Thoracic aorta (tissue), 2 donors: ENCODE data around the gene DMXL1. TPM values are rescaled to one million over a fixed set of nuclear protein-coding genes. Genes with fewer than 3 reads are reported as not detected.

Source experiments
- ATAC-seq: fragments of 150-250 bp; one replicate; pipeline ENCODE4 v1.8.0; 2017; ENCODE audit warnings: low read depth; ENCODE audit not compliant: insufficient number of reproducible peaks, low FRiP score
- DNase-seq: peaks from one replicate; pipeline ENCODE4 v3.0.0-alpha.2; 2020; ENCODE audit warnings: low spot score
- H3K27ac ChIP-seq, 2 donors: fragments of 200-600 bp; sonication (generic); 1 replicate in 1 of 2; 2 replicates in 1 of 2; pipeline ENCODE4 v1.5.1; 2016; ENCODE audit warnings: mild to moderate bottlenecking in 2 of 2, moderate library complexity in 2 of 2
- H3K27me3 ChIP-seq: fragments of 200-600 bp; sonication (generic); replicated peaks from 2 replicates; pipeline ENCODE4 v1.6.0; 2016; ENCODE audit warnings: mild to moderate bottlenecking; ENCODE audit not compliant: insufficient read depth
- H3K36me3 ChIP-seq: fragments of 200-600 bp; sonication (generic); one replicate; pipeline ENCODE4 v1.5.1; 2016
- H3K4me1 ChIP-seq, 2 donors: fragments of 200-600 bp; sonication (generic); 1 replicate in 1 of 2; 2 replicates in 1 of 2; pipeline versions ENCODE4 v1.5.1 to v1.6.0; 2016; ENCODE audit warnings: low read depth in 2 of 2, mild to moderate bottlenecking in 1 of 2; ENCODE audit not compliant: control insufficient read depth in 1 of 2
- H3K4me3 ChIP-seq: fragments of 200-600 bp; sonication (generic); 2 replicates; pipeline ENCODE4 v1.5.1; 2016; ENCODE audit warnings: mild to moderate bottlenecking
- H3K9me3 ChIP-seq: fragments of 200-600 bp; sonication (generic); 2 replicates; pipeline ENCODE4 v1.5.1; 2016
- total RNA-seq, 2 donors: library from RNA; depleted of rRNA; stranded (reverse); fragments of >200 nt; gene quantifications; one replicate each; pipeline versions ENCODE4 v1.1.0 to v1.2.3, GENCODE V29; 2016
- TF ChIP-seq, protein P1 (sequence below): fragments of 200-600 bp; sonication (generic); IDR thresholded peaks from one replicate; pipeline ENCODE4 v1.5.1; 2019; ENCODE audit warnings: antibody characterized with exemption

DMXL1 gene
- total RNA-seq, 2 donors from 2014 or later: 47.4 to 67.6 TPM

DNA sequence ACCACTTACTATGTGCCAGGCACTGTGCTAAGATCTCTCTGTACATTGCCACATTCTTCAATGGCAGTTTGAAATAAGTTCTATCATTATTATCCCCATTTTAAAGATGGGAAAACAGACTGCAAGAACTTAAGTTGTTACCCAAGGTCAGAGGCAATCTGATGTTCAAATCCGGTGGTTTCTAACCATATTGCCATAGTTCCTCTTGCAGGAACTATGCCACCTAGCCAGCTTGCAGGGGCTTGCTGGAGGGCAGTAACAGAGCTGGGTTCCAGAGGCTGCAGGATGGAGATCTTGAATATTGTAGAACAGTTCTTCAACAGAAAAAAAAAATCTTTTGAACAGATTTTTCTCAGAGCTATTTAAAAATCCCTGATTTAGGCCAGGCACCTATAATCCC lies 213.1 kb downstream of the DMXL1 start:
- Histone ChIP-seq H3K36me3 (no peaks in the 10 kb centered on the region), H3K4me3 (no peak overlapping the region), H3K27ac (no peak overlapping the region), H3K4me1 (peaks cover 24 to 54% of the 10 kb centered on the region in 2 donors), H3K27me3 (no peaks in the 10 kb centered on the region), H3K9me3 (no peaks in the 10 kb centered on the region)
- ATAC-seq (no peak), DNase-seq (no peak)
- TF ChIP-seq, protein P1, sequence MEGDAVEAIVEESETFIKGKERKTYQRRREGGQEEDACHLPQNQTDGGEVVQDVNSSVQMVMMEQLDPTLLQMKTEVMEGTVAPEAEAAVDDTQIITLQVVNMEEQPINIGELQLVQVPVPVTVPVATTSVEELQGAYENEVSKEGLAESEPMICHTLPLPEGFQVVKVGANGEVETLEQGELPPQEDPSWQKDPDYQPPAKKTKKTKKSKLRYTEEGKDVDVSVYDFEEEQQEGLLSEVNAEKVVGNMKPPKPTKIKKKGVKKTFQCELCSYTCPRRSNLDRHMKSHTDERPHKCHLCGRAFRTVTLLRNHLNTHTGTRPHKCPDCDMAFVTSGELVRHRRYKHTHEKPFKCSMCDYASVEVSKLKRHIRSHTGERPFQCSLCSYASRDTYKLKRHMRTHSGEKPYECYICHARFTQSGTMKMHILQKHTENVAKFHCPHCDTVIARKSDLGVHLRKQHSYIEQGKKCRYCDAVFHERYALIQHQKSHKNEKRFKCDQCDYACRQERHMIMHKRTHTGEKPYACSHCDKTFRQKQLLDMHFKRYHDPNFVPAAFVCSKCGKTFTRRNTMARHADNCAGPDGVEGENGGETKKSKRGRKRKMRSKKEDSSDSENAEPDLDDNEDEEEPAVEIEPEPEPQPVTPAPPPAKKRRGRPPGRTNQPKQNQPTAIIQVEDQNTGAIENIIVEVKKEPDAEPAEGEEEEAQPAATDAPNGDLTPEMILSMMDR: no peak

- Histone ChIP-seq H3K36me3 (no peaks in the 10 kb centered on the region), H3K4me1 (peaks cover 33 to 67% of the 10 kb centered on the region in 2 donors), H3K27ac (peak overlapping the region; percentile 39 to 40), H3K27me3 (no peaks in the 10 kb centered on the region), H3K4me3 (no peak overlapping the region), H3K9me3 (no peaks in the 10 kb centered on the region)
- no peak for DNase-seq
- TF ChIP-seq, protein P1: no peak
- no peak for ATAC-seq
These were observed 214.4 kb downstream of the DMXL1 start for GRCh38 chr5:119285070-119285916.

DNA sequence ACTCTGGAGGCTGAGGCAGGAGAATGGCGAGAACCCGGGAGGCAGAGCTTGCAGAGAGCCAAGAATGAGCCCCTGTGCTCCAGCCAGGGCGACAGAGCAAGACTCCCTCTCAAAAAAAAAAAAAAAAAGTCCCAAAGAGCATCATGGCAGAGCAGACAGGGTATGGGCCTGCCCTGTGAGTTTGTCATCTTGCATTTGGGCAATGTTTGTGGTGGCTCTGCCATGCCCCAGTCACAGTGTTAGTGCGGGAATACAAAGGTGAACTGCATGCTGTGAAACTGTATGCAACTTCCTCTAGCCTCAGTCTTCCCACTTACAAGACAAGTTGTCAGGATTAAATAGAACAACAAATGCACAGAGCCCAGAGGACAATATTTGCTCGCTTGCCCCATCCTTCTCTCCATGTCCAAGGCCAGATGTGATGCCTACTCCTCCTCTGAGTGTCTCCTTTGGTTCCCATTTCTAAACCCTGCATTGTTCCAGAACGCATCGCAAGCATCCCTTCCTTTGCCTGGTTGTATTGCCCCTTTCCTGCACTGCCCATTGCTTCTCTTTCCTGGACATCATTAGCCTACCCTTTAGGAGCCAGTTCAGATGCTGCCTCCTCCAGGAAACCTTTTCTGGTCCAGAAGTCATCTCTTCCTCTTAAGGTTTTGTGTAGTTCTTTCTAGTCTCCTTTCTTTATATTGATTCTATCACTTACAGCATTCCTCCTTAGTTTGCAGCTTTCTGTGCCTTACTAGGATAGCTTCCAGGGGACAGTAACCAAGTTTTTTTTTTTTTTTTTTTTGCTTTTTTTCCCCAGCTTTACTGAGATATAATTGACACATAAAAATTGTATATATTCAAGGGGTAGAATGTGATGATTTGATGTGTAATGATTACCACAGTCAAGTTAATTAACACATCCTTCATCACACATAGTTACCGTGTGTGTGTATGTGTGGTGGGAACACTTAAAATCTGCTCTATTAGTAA lies 215.9 kb downstream of the DMXL1 start:
- TF ChIP-seq, protein P1: no peak
- Histone ChIP-seq H3K36me3 (no peaks in the 10 kb centered on the region), H3K4me3 (no peak overlapping the region), H3K27me3 (no peaks in the 10 kb centered on the region), H3K4me1 (peaks cover 45 to 81% of the 10 kb centered on the region in 2 donors), H3K27ac (peak overlapping the region in 1 of 2 donors; percentile 75), H3K9me3 (no peaks in the 10 kb centered on the region)
- DNase-seq (no peak), ATAC-seq (no peak)

- Histone ChIP-seq H3K4me1 (peaks cover 47 to 85% of the 10 kb centered on the region in 2 donors), H3K27ac (peak overlapping the region in 1 of 2 donors; percentile 75), H3K9me3 (no peaks in the 10 kb centered on the region), H3K27me3 (no peaks in the 10 kb centered on the region), H3K4me3 (peak overlapping the region; percentile 18), H3K36me3 (no peaks in the 10 kb centered on the region)
- no peak for DNase-seq
- TF ChIP-seq, protein P1: no peak
- no peak for ATAC-seq
These were observed 216.7 kb downstream of the DMXL1 start for GRCh38 chr5:119287547-119288111.
